HG02840 (cell line): ENCODE results near the gene DOK3.

ENCODE experiments used
- ATAC-seq: cut with Tn5 transposase; IDR thresholded peaks from one replicate; pipeline ENCODE4 v1.9.1; 2021; ENCODE audit warnings: mild to moderate bottlenecking, moderate library complexity, moderate number of reproducible peaks; ENCODE audit not compliant: unreplicated experiment, low FRiP score

Gene DOK3

DNA sequence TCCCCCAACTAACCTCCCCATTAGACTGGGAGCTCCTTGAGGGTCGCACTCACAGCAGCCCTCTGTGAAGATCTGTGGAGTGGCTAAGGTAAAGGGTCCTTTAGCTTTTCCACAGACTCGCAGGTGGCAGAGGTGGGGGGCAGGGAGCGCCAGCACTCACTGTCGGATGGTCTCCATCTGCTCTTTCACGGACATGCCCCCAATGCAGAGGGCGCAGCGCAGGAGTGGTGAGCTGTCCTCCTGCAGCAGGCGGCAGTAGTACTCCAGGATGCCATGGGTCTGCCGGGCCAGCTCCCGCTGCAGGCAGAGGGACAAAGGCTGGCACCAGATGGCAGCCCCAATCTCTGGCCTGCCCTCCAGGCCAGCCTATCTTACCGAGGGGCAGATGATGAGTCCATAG, 4.9 kb upstream of the DOK3 start:
- no peak for ATAC-seq

- ATAC-seq, result no peak
These were observed 3.9 kb upstream of the DOK3 start for GRCh38 chr5:177513500-177513899.

GRCh38 chr5:177512736-177513380, 3.2 kb upstream of the DOK3 start:
- ATAC-seq, result no peak

DNA sequence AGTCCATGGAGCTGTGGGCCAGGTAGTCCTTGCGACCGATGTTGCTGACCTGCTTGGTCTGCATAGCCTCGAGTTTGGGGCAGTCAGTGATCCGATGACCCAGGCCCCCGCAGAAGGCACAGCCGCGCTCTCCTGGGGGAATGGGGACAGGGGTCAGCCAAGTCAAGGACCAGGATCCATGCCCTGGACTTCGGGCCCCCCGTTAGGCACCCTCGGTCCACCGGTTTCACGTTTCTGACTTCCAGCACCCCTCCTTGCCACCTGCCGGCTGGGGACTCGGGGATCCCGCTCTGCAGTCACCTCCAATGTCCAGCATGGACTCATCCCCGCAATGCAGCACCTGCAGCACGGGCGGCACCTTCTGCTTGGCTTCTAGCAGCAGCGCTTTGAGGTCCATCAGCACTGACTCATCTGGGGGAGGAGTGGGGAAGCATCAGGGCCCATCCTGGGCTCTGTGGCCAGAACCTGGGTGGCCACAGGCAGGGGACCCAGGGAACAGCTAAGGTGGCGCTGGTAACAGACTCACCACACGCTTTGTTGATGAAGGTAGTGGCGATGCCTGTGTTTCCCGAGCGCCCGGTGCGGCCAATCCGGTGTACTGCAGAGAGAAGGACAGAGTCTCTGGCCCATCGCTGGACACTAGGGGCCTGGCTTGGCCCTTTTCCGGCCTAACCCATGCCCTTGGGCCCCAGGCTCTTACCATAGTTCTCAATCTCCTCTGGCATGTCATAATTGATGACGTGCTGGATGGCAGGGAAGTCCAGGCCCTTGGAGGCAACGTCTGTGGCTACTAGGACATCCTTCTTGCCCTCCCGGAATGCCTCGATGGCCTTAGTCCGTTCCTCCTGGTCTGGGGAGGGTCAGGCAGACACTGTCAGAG, 2.4 kb upstream of the DOK3 start:
- no peak for ATAC-seq

DNA sequence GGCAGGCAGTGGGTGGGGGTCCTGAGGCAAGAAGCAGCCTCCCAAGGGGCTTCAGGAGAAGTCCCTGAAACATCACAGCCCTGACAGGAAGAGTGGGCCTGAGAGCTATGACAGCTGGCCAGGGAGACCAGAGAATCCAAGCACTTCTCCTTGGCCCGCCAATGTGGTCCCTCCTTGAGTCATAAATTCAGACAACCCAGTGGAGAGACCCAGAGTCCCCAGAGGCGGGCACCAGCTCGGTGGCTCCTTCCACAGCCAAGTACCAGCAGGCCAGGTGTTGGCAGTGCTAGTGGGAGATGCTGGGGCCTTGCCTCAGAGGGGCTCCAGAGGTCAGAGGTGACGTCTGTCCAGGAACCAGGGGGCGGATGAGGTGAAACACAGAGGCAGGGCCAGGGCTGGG, 1.6 kb upstream of the DOK3 start:
- no peak for ATAC-seq

DNA sequence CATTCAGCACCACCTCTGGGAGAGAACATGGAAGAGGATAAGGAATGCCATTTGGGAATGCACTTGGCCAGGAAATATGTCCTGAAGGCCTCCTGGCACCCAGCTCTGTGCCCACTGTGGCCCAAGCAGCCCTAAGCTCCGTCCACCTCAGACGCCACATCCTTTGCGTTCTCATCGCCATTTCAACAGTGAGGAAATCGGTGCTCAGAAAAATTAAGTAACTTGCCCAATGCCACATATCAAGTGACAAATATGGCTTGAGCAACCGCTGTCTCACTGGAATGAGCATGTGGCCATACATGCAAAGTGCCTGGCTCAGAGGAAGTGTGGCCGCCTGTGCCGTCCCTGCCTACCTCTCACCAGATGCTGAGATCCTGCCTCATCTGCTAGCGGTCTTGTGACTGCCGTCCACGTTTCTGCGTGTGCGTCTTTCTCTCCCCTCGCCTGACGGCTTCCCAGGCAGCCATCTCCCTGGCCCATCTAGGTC, 984 bp upstream of the DOK3 start:
- peak; percentile 37 for ATAC-seq

DNA sequence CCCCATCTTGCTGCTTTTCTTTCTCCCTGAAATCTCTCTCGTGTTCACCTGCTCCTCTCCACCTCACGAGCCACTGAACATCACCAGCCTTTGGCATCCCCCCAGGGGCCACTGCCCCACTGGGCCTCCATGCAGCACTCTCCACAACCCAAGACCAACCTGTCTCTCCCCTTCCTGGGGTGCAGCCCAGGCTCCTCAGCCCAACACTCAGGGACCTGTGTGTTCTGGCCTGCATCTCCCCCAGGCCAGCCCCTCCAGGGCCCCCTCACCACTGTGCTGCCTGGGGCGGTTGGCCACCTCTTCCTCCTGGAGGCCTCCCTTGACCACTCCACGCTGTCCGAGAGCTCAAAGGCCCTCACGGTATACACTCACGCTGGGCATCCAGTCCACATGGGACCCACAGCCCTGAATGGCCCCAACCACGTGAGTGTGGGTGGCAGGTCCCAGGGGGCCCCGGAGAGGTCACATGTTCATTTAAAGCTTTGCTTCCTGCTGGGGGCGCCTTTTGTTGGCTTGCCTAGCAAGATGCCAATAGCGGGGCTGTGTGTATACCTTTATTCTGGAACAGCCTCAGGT, 453 bp upstream of the DOK3 start:
- peak; percentile 33 for ATAC-seq

GRCh38 chr5:177508837-177509236, 789 bp downstream of the DOK3 start:
- ATAC-seq, result no peak

DNA sequence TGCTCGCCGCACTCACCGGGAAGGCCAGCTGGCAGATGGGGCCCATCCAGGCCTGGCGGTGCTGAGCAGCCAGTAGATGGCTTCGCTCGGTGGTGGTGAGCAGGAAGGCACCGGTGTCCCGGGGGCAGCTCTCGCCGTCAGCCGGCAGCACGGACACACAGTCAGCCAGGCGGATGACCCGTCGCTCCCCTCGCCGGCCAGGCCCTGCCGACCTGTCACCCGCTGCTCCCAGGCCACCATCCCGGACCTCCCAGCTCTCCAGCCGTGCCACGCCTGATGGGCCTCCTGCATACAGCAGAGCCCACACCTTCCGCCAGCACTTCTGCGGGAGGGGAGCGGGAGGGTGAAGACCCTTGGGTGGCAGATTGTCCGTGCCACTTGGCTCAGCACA, 1.4 kb downstream of the DOK3 start:
- ATAC-seq, result no peak

- no peak for ATAC-seq
These were observed 1.9 kb downstream of the DOK3 start for GRCh38 chr5:177507596-177508220.

GRCh38 chr5:177507165-177507564, 2.5 kb downstream of the DOK3 start:
- no peak for ATAC-seq

- ATAC-seq, result no peak
These were observed 4.6 kb downstream of the DOK3 start for GRCh38 chr5:177505075-177505474.

GRCh38 chr5:177504086-177505056, 5.3 kb downstream of the DOK3 start:
- no peak for ATAC-seq

- no peak for ATAC-seq
These were observed 6.1 kb downstream of the DOK3 start for GRCh38 chr5:177503351-177504085.

DNA sequence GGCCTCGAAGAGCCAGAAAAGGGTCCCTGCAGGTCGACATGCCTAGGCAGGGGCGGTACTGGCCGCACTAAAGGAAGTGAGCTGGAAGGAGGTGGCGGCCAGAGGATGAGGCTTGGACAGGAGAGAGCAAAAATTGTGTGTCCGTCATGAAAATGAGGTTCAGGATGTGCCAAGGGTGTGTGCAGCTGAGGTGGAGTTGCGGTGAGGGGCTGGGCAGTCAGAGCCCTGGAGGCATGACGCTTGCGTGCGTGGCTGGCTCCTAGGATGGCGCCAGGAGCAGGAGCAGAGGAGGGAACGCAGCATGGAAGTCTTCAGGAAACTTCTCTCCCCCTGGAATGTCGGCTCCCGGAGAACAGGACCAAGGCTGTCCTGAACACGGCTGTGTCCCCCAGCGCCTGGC, 6.7 kb downstream of the DOK3 start:
- no peak for ATAC-seq

DNA sequence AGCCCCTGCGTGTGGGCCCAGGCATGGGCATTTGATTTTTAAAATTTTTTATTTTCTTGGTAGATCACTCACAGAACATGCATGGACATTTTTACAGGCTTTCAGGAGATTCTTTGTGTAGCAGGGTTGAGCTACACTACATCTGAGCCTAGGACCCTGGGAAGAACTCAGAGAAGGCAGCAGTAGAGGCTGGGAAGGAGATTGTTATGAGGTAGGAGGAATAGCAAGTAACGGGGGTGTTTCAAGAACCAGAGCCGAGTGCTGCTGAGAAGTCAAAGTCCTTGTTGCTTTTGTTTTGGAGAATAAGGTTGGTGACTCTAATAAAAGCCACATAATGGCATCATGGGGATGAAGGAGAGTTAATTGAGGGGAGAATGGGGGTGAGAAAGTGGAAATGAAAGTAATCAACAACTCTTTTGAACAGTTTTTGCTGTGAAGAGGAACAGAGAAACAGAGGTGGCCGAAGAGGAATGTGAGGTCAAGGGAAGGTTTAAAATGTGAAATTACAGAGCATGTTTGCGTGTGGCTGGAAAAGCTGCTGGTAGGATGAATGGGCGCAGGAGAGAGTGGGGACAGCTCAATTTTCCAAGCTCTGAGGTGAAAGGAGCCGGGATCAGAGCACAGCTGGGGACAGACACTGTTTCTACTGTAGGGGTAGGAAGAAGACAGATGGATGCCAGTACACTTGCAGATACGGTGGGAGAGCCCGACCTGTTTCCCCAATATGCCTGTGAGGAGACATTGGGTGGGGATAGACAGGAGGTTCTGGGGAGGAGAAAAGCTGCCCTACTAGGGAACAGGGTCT, 7.5 kb downstream of the DOK3 start:
- ATAC-seq, result no peak

DNA sequence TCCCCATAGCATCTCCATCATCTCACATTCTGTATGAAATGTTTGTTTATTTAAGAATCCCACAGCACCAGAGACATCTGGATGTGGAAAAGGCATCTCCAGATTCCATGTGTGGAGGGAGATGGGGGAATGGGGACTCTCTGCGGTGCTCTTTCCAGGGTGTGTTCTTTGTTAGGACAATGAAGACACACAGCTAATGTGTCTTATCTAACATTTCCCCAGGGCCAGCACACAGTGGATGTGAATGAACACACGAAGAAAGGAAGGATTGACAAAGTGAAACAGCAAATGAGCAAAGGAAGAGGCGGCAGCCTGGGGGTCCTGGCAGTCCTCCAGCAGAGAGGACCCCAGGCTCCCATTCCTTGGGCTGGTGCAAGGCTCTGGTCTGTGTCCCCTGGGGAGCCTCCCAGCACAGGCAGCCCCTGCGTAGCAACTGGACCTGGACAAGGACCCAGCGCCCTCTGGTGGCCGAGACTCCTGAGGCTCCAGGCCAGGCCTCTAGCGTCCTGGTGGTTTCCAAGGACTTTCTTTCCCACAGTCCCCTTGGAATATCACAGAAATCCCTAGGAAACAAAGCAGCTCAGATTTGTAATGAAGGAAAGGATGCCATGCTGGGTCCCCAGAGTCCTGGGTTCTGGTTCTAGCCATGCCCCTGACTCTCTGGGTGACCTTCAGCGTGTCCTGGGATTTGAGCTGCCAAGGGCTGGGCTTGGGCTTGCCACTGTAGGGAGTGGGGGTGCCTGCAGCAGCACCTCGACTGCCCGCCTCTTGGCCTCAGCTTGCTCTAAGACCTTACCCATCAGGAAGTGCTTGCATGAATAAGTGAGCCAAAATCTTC, 8.7 kb downstream of the DOK3 start:
- no peak for ATAC-seq

DNA sequence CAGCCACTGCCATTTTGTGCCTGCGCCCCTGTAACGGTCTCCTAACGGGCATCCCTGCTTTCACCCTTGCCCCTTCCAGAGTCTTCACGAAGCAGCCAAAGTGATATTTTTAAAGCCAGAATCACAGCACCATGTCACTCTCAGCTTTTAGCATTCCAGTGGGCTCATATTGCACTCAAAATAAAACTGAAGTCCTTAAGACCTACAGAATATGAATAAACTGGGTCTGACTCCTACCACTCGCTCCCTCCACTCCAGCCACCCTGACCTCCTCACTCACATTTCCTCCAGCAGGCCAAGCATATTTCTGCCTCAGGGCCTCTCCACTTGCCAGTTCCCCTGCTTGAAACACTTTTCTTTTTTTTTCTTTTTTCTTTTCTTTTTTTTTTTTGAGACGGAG, 9.8 kb downstream of the DOK3 start:
- no peak for ATAC-seq
